Adipocyte (in vitro differentiated cells): Measurements from ENCODE around the gene DPY19L3.

Source experiments
- DNase-seq: peaks from one replicate; pipeline ENCODE4 v3.0.0-alpha.2; 2015; ENCODE audit warnings: low read depth
- H3K27me3 ChIP-seq: replicated peaks from 2 replicates; pipeline ENCODE4 v1.7.0; 2013; ENCODE audit warnings: mild to moderate bottlenecking, low read length, moderate library complexity; ENCODE audit not compliant: control insufficient read depth, insufficient read depth
- H3K36me3 ChIP-seq: 2 replicates; pipeline ENCODE4 v1.7.0; 2013; ENCODE audit warnings: low read length, mild to moderate bottlenecking, moderate library complexity; ENCODE audit not compliant: control insufficient read depth, insufficient read depth, severe bottlenecking
- H3K4me1 ChIP-seq: 2 replicates; pipeline ENCODE4 v1.7.0; 2013; ENCODE audit warnings: mild to moderate bottlenecking, low read length, moderate library complexity; ENCODE audit not compliant: control insufficient read depth, insufficient read depth
- H3K4me3 ChIP-seq: 2 replicates; pipeline ENCODE4 v1.7.0; 2013; ENCODE audit warnings: mild to moderate bottlenecking, low read length, moderate library complexity
- H3K9ac ChIP-seq: 2 replicates; pipeline ENCODE4 v1.7.0; 2013; ENCODE audit warnings: mild to moderate bottlenecking, low read length, moderate library complexity
- H3K9me3 ChIP-seq: 2 replicates; pipeline ENCODE4 v1.7.0; 2013; ENCODE audit warnings: mild to moderate bottlenecking, low read length, moderate library complexity; ENCODE audit not compliant: control insufficient read depth

Gene DPY19L3, protein sequence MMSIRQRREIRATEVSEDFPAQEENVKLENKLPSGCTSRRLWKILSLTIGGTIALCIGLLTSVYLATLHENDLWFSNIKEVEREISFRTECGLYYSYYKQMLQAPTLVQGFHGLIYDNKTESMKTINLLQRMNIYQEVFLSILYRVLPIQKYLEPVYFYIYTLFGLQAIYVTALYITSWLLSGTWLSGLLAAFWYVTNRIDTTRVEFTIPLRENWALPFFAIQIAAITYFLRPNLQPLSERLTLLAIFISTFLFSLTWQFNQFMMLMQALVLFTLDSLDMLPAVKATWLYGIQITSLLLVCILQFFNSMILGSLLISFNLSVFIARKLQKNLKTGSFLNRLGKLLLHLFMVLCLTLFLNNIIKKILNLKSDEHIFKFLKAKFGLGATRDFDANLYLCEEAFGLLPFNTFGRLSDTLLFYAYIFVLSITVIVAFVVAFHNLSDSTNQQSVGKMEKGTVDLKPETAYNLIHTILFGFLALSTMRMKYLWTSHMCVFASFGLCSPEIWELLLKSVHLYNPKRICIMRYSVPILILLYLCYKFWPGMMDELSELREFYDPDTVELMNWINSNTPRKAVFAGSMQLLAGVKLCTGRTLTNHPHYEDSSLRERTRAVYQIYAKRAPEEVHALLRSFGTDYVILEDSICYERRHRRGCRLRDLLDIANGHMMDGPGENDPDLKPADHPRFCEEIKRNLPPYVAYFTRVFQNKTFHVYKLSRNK

DNA sequence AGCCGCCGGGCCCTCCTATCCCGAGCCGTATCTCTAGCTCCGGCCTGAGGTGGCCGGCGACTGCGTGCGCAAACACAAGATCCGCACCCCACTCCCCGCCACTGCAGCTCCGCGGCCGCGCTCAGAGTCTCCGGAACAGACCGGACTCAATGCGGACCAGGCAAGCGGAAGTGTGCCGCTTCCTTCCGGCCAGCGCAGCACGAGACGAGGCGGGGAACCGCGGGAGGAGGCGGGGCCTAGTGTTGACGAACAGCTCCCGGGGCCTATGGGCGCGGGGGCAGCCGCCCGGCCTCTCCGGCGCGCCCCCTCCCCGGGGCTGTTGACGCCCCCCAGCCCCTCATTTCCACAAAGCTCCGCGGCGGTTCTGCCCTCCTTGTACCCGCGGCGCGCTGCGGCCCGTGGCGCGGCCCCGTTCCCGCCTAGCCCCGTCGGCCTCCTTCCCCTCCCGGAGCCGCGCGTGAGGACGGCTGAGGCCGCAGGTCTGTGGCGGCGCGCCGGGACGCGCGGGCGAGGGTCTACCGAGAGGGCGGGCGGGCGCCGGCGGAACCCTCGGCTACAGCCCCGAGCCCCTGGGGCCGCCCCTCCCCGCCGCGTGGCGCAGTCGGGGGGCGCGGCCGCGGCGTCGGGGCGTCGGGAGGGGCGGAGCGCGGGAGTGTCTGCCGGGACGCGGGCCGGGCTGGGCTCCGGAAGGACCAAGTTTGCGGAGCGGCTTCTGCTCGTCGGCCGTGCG lies at the start of gene DPY19L3:
Gene DPY19L3, plus strand, starts transcription at position 340 of the 730 bp plus-strand sequence. CDS start 2,484 bp downstream, outside the sequence.
- peak within 1 kb of the TSS; percentile 97 for H3K9ac ChIP-seq
- no peaks in the 10 kb centered on the region for H3K9me3 ChIP-seq
- H3K4me1 ChIP-seq: peaks cover 27% of the 10 kb centered on the region
- peak; percentile 97 for DNase-seq
- H3K36me3 ChIP-seq: peaks cover 16% of the 10 kb centered on the region
- no peaks in the 10 kb centered on the region for H3K27me3 ChIP-seq
- peak within 1 kb of the TSS; percentile 88 for H3K4me3 ChIP-seq

DNA sequence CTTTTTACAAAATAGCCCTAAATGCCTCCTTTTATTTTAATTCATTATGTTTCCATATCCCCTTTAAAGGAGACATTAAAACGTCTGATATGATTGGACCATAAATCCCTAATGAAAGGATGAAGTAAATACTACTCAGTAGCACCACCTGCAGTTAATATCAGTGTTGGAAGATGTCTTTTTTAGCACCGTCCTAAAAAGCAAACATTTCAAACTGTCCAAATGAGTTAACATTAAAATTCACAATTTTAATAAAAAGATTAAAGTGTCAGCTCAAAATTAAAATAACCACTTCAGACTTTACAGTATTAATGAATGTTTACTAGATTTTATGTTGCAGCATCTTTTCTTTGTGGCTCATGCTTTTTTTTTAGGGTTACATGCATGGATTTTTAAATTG lies 47.9 kb upstream of the DPY19L3 start:
- no peak overlapping the region for H3K9ac ChIP-seq
- no peak overlapping the region for H3K4me3 ChIP-seq
- no peak for DNase-seq
- H3K4me1 ChIP-seq: peaks cover 5% of the 10 kb centered on the region
- no peaks in the 10 kb centered on the region for H3K27me3 ChIP-seq
- H3K9me3 ChIP-seq: no peaks in the 10 kb centered on the region
- H3K36me3 ChIP-seq: peaks cover 94% of the 10 kb centered on the region

DNA sequence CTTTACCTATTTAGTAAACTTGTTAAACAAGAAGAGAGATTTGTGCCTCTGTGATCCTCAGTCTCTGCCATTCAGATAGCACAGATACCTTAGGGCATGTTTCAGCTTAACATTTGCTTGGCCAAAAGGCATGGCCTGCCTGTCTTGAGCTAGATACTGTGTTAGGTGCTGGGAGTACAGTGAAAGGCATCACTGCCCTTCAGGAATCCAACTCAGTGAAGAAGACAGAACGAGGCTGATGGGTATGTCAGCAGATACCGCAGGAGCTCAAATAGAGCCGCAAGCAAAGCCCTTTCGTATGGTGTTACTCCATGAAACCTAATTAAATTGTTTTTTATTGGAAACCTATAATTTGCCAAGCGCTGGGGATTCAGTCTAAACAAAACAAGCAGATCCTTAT lies 47.2 kb upstream of the DPY19L3 start:
- H3K36me3 ChIP-seq: peaks cover 92% of the 10 kb centered on the region
- H3K4me1 ChIP-seq: peaks cover 11% of the 10 kb centered on the region
- no peak for DNase-seq
- H3K9me3 ChIP-seq: no peaks in the 10 kb centered on the region
- no peak overlapping the region for H3K4me3 ChIP-seq
- H3K9ac ChIP-seq: no peak overlapping the region
- no peaks in the 10 kb centered on the region for H3K27me3 ChIP-seq

DNA sequence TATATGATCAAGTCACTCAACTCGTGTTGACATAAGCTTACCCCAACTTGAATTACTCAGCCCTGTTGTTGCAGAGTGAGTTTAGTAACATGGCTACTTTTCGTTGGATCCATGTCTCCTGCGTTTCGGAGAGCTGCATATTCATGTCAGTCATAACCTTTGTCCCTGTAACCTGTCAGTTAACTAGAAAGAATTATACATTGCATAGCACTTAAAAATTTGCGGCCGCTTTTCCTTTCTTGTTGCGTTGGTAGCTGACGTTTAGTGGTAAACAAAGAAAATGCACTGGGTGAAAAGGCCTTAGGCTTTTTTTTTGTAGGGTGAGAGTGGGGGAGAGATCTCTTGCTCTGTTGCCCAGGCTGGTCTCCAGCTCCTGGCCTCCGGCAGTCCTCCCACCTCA lies 46.0 kb upstream of the DPY19L3 start:
- H3K4me3 ChIP-seq: no peak overlapping the region
- no peaks in the 10 kb centered on the region for H3K9me3 ChIP-seq
- DNase-seq: no peak
- H3K4me1 ChIP-seq: peaks cover 19% of the 10 kb centered on the region
- H3K9ac ChIP-seq: no peak overlapping the region
- H3K36me3 ChIP-seq: peaks cover 84% of the 10 kb centered on the region
- no peaks in the 10 kb centered on the region for H3K27me3 ChIP-seq

DNA sequence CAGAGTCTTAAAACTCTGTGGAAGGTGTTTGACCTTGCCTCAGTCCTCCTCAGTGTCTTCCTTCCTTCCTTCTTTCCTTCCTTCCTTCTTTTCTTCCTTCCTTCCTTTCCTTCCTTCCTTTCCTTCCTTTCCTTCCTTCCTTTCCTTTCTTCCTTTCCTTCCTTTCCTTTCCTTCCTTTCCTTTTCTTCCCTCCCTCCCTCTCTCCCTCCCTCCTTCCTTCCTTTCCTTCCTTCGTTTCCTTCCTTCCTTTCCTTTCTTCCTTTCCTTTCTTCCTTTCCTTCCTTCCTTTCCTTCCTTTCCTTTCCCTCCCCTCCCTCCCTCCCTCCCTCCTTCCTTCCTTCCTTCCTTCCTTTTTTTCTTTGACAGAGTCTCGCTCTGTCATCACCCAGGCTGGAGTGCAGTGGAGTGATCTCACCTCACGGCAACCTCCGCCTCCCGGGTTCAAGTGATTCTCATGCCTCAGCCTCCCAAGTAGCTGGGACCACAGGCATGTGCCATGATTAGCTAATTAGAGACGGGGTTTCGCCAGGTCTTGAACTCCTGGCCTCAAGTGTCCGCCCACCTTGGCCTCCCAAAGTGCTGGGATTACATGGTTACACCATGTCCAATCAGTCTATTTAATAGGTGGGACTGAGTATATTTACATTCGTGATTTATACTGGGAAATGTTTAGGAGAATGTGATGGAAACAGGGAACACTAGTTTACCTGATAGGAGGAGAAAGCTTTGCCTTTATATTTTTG lies 43.8 kb upstream of the DPY19L3 start:
- no peak for DNase-seq
- no peak overlapping the region for H3K4me3 ChIP-seq
- peaks cover 82% of the 10 kb centered on the region for H3K36me3 ChIP-seq
- peaks cover 19% of the 10 kb centered on the region for H3K4me1 ChIP-seq
- H3K9me3 ChIP-seq: no peaks in the 10 kb centered on the region
- H3K27me3 ChIP-seq: no peaks in the 10 kb centered on the region
- no peak overlapping the region for H3K9ac ChIP-seq

DNA sequence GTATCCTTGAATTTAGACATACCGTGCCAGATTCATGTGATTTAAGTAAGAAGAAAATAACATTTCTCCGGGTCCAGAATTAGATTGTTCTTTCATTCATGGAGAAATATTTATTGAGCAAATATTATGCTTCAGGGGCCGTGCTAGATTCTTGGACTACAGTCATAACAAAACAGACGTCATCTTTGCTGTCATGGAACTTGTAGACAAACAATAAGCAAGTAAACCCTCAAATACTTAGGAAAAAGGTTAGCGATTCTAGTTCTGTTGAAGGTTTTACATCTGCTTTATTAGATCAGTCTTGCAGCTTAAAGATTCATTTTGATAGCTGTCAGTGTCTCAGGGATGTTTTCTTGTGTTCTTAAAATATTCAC lies 43.3 kb upstream of the DPY19L3 start:
- Histone ChIP-seq H3K9me3 (no peaks in the 10 kb centered on the region), H3K9ac (no peak overlapping the region), H3K36me3 (peaks cover 82% of the 10 kb centered on the region), H3K4me3 (no peak overlapping the region), H3K27me3 (no peaks in the 10 kb centered on the region), H3K4me1 (peaks cover 21% of the 10 kb centered on the region)
- DNase-seq: no peak

DNA sequence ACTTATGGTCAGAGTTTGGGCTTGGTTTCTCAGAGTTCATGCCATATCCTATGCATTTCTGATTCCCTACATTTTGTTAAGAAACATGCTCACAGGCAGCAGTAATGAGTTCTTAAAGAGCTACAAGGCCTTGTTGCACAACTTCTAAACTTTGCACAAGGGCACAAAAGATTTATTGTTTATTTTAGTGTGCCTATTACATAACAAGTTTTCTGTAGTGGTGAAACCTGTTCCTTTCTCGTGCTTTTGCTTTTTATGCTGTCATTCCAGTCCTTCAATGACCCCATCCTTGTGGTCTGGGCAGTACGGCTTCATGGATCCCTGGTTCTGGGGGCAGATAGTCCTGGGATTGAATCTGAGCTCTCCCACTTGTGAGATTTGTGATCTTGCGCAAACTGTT lies 42.4 kb upstream of the DPY19L3 start:
- Histone ChIP-seq H3K4me1 (peaks cover 24% of the 10 kb centered on the region), H3K9ac (no peak overlapping the region), H3K4me3 (no peak overlapping the region), H3K27me3 (no peaks in the 10 kb centered on the region), H3K9me3 (no peaks in the 10 kb centered on the region), H3K36me3 (peaks cover 76% of the 10 kb centered on the region)
- DNase-seq: peak; percentile 37

DNA sequence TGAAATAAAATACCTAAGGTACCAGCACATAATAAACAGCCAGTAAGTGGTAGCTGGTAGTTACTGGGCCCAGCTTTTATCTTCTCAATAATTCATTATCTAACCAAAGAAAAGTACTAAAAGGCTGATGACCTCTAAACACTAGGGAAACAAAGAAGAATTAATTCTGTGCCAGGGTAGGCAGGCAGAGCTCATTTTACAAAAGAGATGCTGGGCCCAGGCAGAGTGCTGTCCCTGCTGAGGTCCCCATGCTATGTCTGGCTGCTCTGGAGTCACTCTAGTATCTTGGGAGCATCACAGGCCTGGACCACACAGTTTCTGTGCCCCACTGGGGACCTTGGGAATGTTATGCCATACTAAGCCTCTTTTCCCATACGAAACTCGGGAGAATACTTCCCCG lies 41.9 kb upstream of the DPY19L3 start:
- peaks cover 72% of the 10 kb centered on the region for H3K36me3 ChIP-seq
- peaks cover 24% of the 10 kb centered on the region for H3K4me1 ChIP-seq
- no peak overlapping the region for H3K9ac ChIP-seq
- H3K27me3 ChIP-seq: no peaks in the 10 kb centered on the region
- DNase-seq: no peak
- H3K9me3 ChIP-seq: no peaks in the 10 kb centered on the region
- H3K4me3 ChIP-seq: no peak overlapping the region

DNA sequence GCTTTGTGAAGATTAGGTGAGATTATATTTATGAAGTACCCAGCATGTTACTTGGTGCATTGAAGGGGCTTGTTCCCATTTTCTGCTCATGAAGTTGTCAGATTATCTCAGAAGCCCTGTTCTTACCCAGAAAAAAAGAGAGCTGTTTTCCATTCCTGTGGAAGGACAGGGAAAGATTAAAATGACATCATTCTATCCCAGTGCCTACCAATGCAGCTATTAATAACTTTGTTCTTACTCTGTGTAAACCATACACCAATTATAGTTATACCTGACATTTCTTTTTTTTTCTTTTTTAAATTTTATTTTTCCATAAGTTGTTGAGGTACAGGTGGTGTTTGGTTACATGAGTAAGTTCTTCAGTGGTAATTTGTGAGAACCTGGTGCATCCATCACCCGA lies 41.5 kb upstream of the DPY19L3 start:
- no peak for DNase-seq
- peaks cover 24% of the 10 kb centered on the region for H3K4me1 ChIP-seq
- no peaks in the 10 kb centered on the region for H3K9me3 ChIP-seq
- no peak overlapping the region for H3K9ac ChIP-seq
- peaks cover 72% of the 10 kb centered on the region for H3K36me3 ChIP-seq
- no peak overlapping the region for H3K4me3 ChIP-seq
- no peaks in the 10 kb centered on the region for H3K27me3 ChIP-seq

DNA sequence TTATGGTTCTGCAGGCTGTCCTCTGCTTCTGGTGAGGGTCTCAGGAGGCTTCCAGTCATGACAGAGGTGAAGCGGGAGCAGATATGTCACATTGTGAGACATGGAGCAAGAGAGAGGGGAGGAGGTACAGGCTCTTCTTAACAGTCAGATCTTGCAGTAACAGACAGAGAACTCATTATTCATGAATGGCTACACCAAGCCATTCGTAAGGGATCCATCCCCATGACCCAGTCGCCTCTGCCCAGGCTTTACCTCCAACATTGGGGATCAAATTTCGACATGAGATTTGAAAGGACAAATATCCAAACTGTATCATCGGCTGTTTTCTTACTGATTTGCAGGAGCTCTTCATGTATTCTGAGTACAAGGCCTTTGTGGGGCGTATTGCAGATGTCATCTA lies 38.5 kb upstream of the DPY19L3 start:
- peaks cover 60% of the 10 kb centered on the region for H3K36me3 ChIP-seq

More for the DNA sequence above, 38.5 kb upstream of the DPY19L3 start:
- no peak for DNase-seq
- Histone ChIP-seq H3K9me3 (no peaks in the 10 kb centered on the region), H3K9ac (no peak overlapping the region), H3K4me1 (peaks cover 24% of the 10 kb centered on the region), H3K4me3 (no peak overlapping the region), H3K27me3 (no peaks in the 10 kb centered on the region)
